Lung (tissue), 12 donors: ENCODE data around the gene GLMP. TPM values are rescaled to one million over a fixed set of nuclear protein-coding genes. Genes with fewer than 3 reads are reported as not detected.
A peak's percentile ranks its signal among the peaks of the same experiment; 100 is the strongest.

Experiments
- ATAC-seq: fragments of 200-7000 bp; cut with Tn5 transposase; one replicate; pipeline ENCODE4 v1.9.1; 2020; ENCODE audit warnings: moderate number of reproducible peaks; ENCODE audit not compliant: insufficient read depth, low FRiP score
- DNase-seq, 3 donors: peaks; one replicate each; pipeline ENCODE4 v3.0.0-alpha.2; 2013 to 2017
- H3K27ac ChIP-seq, 2 donors: one replicate each; pipeline ENCODE4 v1.5.1; 2013; ENCODE audit warnings: mild to moderate bottlenecking in 2 of 2, moderate library complexity in 2 of 2, control low read depth in 1 of 2, inconsistent platforms in 1 of 2, low read depth in 1 of 2, low read length in 1 of 2
- H3K27me3 ChIP-seq, 3 donors: one replicate each; pipeline ENCODE4 v1.5.1; 2013; ENCODE audit warnings: low read length in 2 of 3; ENCODE audit not compliant: control insufficient read depth in 3 of 3, insufficient read depth in 3 of 3
- H3K36me3 ChIP-seq, 4 donors: one replicate each; pipeline ENCODE4 v1.5.1; 2013; ENCODE audit warnings: low read length in 4 of 4, mild to moderate bottlenecking in 1 of 4, moderate library complexity in 1 of 4; ENCODE audit not compliant: control insufficient read depth in 4 of 4, insufficient read depth in 4 of 4
- H3K4me1 ChIP-seq, 5 donors: one replicate each; pipeline ENCODE4 v1.5.1; 2013; ENCODE audit warnings: low read length in 5 of 5, mild to moderate bottlenecking in 2 of 5, moderate library complexity in 1 of 5; ENCODE audit not compliant: control insufficient read depth in 5 of 5, insufficient read depth in 5 of 5
- H3K4me3 ChIP-seq: one replicate; pipeline ENCODE4 v1.5.1; 2013; ENCODE audit warnings: mild to moderate bottlenecking, control low read depth, moderate library complexity
- H3K9ac ChIP-seq, 2 donors: one replicate each; pipeline ENCODE4 v1.5.1; 2013; ENCODE audit warnings: low read length in 2 of 2, control low read depth in 1 of 2; ENCODE audit not compliant: insufficient read depth in 1 of 2
- H3K9me3 ChIP-seq, 4 donors: one replicate each; pipeline ENCODE4 v1.5.1; 2013; ENCODE audit warnings: low read length in 3 of 4, mild to moderate bottlenecking in 1 of 4, moderate library complexity in 1 of 4; ENCODE audit not compliant: control insufficient read depth in 4 of 4, insufficient read depth in 3 of 4
- CTCF ChIP-seq: IDR thresholded peaks from 2 replicates; pipeline ENCODE4 v1.5.1; 2012; ENCODE audit warnings: mild to moderate bottlenecking; ENCODE audit errors: control extremely low read depth, extremely low read depth
- WGBS, 2 donors: extraction: QIAGEN DNeasy Blood & Tissue Kit; methylation state at CpG; one replicate each; pipeline ENCODE4 v1.1.7; 2013; 5-methylcytosine and 5-hydroxymethylcytosine counted together
- polyA plus RNA-seq, 2 donors: library from polyadenylated mRNA; stranded (reverse); fragments of 200-250 nt; gene quantifications; one replicate each; pipeline ENCODE4 v1.2.1, GENCODE V29; 2013
- total RNA-seq, 2 donors: library from RNA; depleted of rRNA in 1 of 2; stranded (reverse); fragments of >200 nt in 1 of 2; gene quantifications; one replicate each; pipeline ENCODE4 v1.2.1, GENCODE V29; 2014 to 2021
- donor health status: control.
- donor health status: control.
- donor health status: Bipolar disorder and iron deficiency.
- donor health status: healthy.
- donor health status: DM: yes; HTN: yes; CAD: no.

Gene GLMP
- total and polyA plus RNA-seq, 4 donors: 30.1 to 75.8 (median 59.6) TPM

- no peaks in the 10 kb centered on the region for H3K27me3 ChIP-seq
- peaks cover 34 to 77% (median 61%) of the 10 kb centered on the region in 4 donors for H3K36me3 ChIP-seq
- H3K9me3 ChIP-seq: no peaks in the 10 kb centered on the region
- no peak for DNase-seq
- ATAC-seq: no peak
- WGBS, 2 donors: 89 to 91% methylated on average over 9 of the region's 9 CpGs
- no peak for TF ChIP-seq CTCF
- peak overlapping the region in 1 of 2 donors; percentile 0 for H3K27ac ChIP-seq
- no peaks in the 10 kb centered on the region for H3K4me1 ChIP-seq
- no peak overlapping the region for H3K9ac ChIP-seq
- H3K4me3 ChIP-seq: no peak overlapping the region
Measured at GRCh38 chr1:156262461-156263287, 32.8 kb downstream of the GLMP start.

DNA sequence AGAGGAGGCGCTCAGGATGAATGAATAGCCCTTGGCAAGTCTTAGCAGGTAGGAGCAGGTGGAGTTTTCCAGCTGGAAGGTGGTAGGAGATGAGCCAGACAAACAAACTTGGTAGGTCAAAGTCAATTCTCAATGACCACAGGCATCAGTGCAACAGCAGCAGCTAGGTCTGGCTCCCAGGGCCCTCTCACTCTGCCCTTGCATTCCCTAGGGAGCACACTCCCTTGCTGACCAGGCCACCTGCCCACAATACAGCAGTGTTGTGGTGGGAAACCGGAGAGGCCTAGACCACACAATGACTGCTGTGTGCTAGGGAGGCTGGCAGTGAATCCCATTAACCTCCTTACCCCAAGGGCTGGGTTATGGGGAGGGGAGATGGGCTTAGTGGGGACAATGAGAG lies 34.6 kb downstream of the GLMP start:
- ATAC-seq (no peak), DNase-seq (no peak)
- Histone ChIP-seq H3K9ac (no peak overlapping the region), H3K27ac (peak overlapping the region in 1 of 2 donors; percentile 6), H3K27me3 (no peaks in the 10 kb centered on the region), H3K36me3 (peaks cover 38 to 74% (median 50%) of the 10 kb centered on the region in 4 donors), H3K4me1 (no peaks in the 10 kb centered on the region), H3K4me3 (no peak overlapping the region), H3K9me3 (no peaks in the 10 kb centered on the region)
- no peak for TF ChIP-seq CTCF
- WGBS, 2 donors: 90 to 99% methylated on average over 2 of the region's 2 CpGs

GRCh38 chr1:156259805-156260204 lies 35.7 kb downstream of the GLMP start:
- Histone ChIP-seq H3K27me3 (no peaks in the 10 kb centered on the region), H3K9me3 (no peaks in the 10 kb centered on the region), H3K36me3 (peaks cover 31 to 68% (median 45%) of the 10 kb centered on the region in 4 donors), H3K9ac (no peak overlapping the region), H3K27ac (no peak overlapping the region), H3K4me3 (no peak overlapping the region), H3K4me1 (no peaks in the 10 kb centered on the region)
- TF ChIP-seq CTCF: no peak
- no peak for DNase-seq
- ATAC-seq: no peak
- WGBS, 2 donors: 82 to 87% methylated on average over 3 of the region's 3 CpGs

GRCh38 chr1:156258859-156259258 lies 36.6 kb downstream of the GLMP start:
- 97 to 99% methylated on average over 5 to 8 of the region's 8 CpGs for WGBS, 2 donors
- H3K4me3 ChIP-seq: no peak overlapping the region

More at GRCh38 chr1:156258859-156259258, 36.6 kb downstream of the GLMP start:
- ATAC-seq (no peak), DNase-seq (no peak)
- H3K9me3 ChIP-seq: no peaks in the 10 kb centered on the region
- H3K9ac ChIP-seq: no peak overlapping the region
- peaks cover 31 to 66% (median 48%) of the 10 kb centered on the region in 4 donors for H3K36me3 ChIP-seq
- H3K4me1 ChIP-seq: no peaks in the 10 kb centered on the region
- no peak overlapping the region for H3K27ac ChIP-seq
- no peak for TF ChIP-seq CTCF
- H3K27me3 ChIP-seq: no peaks in the 10 kb centered on the region
